Aorta (tissue), 5 donors: ENCODE measurements around the gene RPTOR. TPM values are rescaled to one million over a fixed set of nuclear protein-coding genes. Genes with fewer than 3 reads are reported as not detected.

Experiments
- ATAC-seq: fragments of 200-7000 bp; cut with Tn5 transposase; one replicate; pipeline ENCODE4 v1.9.1; 2022; ENCODE audit warnings: moderate library complexity; ENCODE audit not compliant: low FRiP score
- DNase-seq, 2 donors: peaks; one replicate each; pipeline ENCODE4 v3.0.0-alpha.2; 2020
- H3K27ac ChIP-seq, 2 donors: one replicate each; pipeline ENCODE4 v1.5.1; 2013; ENCODE audit warnings: low read length in 2 of 2, mild to moderate bottlenecking in 2 of 2, moderate library complexity in 2 of 2, control low read depth in 1 of 2, inconsistent platforms in 1 of 2, low read depth in 1 of 2
- H3K27me3 ChIP-seq, 2 donors: one replicate each; pipeline ENCODE4 v1.6.1; 2013; ENCODE audit warnings: control low read depth in 1 of 2, low read length in 1 of 2, mild to moderate bottlenecking in 1 of 2, moderate library complexity in 1 of 2; ENCODE audit not compliant: insufficient read depth in 2 of 2, control insufficient read depth in 1 of 2
- H3K36me3 ChIP-seq, 2 donors: one replicate each; pipeline ENCODE4 v1.6.1; 2013; ENCODE audit warnings: control low read depth in 1 of 2, low read length in 1 of 2, mild to moderate bottlenecking in 1 of 2; ENCODE audit not compliant: insufficient read depth in 2 of 2, control insufficient read depth in 1 of 2
- H3K4me1 ChIP-seq, 2 donors: one replicate each; pipeline ENCODE4 v1.6.1; 2013; ENCODE audit warnings: low read length in 2 of 2, control low read depth in 1 of 2, mild to moderate bottlenecking in 1 of 2, moderate library complexity in 1 of 2; ENCODE audit not compliant: insufficient read depth in 2 of 2, control insufficient read depth in 1 of 2
- H3K4me3 ChIP-seq, 2 donors: one replicate each; pipeline ENCODE4 v1.5.1; 2013; ENCODE audit warnings: low read length in 2 of 2, control low read depth in 1 of 2, mild to moderate bottlenecking in 1 of 2
- H3K9me3 ChIP-seq: one replicate; pipeline ENCODE4 v1.6.1; 2013; ENCODE audit warnings: mild to moderate bottlenecking, low read length; ENCODE audit not compliant: control insufficient read depth
- WGBS, 2 donors: extraction: QIAGEN DNeasy Blood & Tissue Kit; methylation state at CpG; one replicate each; pipeline ENCODE4 v1.1.7; 2013; 5-methylcytosine and 5-hydroxymethylcytosine counted together
- intact Hi-C, 2 donors: fragments of 100-400 bp; cut with DNase I; formaldehyde crosslinking; loops; one replicate each; pipeline versions ENCODE4 v1.14.2 to v1.15.0; 2022
- polyA plus RNA-seq, 2 donors: library from polyadenylated mRNA; stranded (reverse); fragments of 200-250 nt; gene quantifications; one replicate each; pipeline ENCODE4 v1.2.3, GENCODE V29; 2013
- total RNA-seq, 2 donors: library from RNA; stranded (reverse); fragmentation: NEBNext Ultra II Directional; extraction: Animal tissue kit (Norgen Biotek cat#: 25700); gene quantifications; one replicate each; pipeline ENCODE4 v1.2.1, GENCODE V29; 2021
- donor health status: healthy with polysubstance abuse.
- donor health status: Bipolar disorder and iron deficiency.
- donor health status: DM: no; HTN: no; CAD: no.
- donor health status: DM: no; HTN: no; CAD: no.
- donor health status: DM: yes; HTN: yes; CAD: no.

The RPTOR gene
- total and polyA plus RNA-seq, 4 donors = 2.1 to 31.4 (median 18.6) TPM

DNA sequence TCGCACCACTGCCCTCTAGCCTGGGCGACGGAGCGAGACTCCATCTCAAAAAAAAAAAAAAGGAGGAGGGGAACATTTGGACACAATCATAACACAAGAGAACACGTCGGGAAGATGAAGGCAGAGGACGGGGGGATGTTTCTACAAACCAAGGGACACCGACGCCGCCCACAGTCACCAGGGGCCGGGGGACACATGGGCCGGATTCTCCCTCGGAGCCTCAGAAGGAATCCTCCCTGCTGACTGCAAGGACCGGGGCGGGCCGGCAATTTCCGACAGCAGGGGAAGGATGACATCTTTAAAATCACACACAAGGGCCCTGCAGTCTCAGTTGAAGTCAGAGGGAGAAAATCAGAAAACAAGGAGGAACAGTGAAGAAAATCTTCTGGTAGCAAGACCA, 438.9 kb downstream of the RPTOR start:
- no peak for ATAC-seq
- Histone ChIP-seq H3K27ac (no peak overlapping the region), H3K9me3 (no peaks in the 10 kb centered on the region), H3K4me3 (no peak overlapping the region), H3K4me1 (no peaks in the 10 kb centered on the region), H3K36me3 (no peaks in the 10 kb centered on the region), H3K27me3 (no peaks in the 10 kb centered on the region)
- DNase-seq = no peak
- intact Hi-C loops = loop anchor here (5.0 to 10.0 kb wide), 3 partner anchors 116 to 556 kb away; no protein-coding TSS in a partner anchor
- WGBS, 2 donors = 88 to 90% methylated on average over 17 of the region's 17 CpGs

DNA sequence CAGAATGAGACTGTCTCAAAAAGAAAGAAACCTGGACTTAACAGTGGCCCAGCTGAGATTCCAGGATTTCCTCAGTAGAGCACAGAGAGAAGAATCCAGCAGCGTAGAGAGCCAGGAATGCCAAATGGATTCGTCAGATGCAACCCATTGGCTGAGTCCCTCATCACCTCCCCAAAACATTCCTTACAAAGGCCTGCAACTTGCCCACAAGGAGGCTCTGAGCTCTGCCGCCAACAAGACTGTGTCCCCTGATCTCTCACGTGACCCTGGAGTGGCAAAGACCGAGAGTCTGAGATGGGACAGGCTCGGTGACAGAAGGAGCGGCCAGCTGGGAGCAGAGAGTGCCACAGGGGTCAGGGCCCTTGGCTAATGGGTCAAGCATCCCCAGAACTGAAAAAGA, 440.1 kb downstream of the RPTOR start:
- intact Hi-C loops = loop anchor here (5.0 to 10.0 kb wide), 3 partner anchors 117 to 557 kb away; no protein-coding TSS in a partner anchor

DNA sequence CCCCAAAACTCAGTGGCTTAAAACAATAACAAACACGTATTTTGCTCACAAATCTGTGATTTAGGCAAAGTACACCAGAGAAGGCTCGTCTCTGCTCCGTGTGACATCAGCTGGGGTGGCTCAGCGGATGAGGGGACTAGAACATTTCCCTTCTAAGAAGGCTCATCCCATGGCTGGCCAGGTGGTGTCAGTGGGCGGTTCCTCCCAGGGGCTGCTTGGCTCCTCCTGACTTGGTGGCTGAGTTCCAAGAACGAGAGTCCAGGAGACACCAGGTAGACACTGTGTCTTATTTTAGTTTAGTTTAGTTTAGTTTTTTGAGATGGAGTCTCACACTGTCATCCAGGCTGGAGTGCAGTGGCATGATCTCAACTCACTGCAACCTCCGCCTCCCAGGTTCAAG, 441.4 kb downstream of the RPTOR start:
- Histone ChIP-seq H3K27ac (no peak overlapping the region), H3K4me1 (no peaks in the 10 kb centered on the region), H3K36me3 (no peaks in the 10 kb centered on the region), H3K4me3 (no peak overlapping the region), H3K27me3 (no peaks in the 10 kb centered on the region), H3K9me3 (no peaks in the 10 kb centered on the region)
- intact Hi-C loops = loop anchor here in 1 of 2 donors (10.0 kb wide), 1 partner anchor 411 kb away; no protein-coding TSS in a partner anchor
- WGBS, 2 donors = 87 to 90% methylated on average over 7 of the region's 7 CpGs
- ATAC-seq (no peak), DNase-seq (no peak)

More for the DNA sequence above, 440.1 kb downstream of the RPTOR start:
- peak; percentile 55 for ATAC-seq
- H3K9me3 ChIP-seq = no peaks in the 10 kb centered on the region
- no peak for DNase-seq
- no peak overlapping the region for H3K4me3 ChIP-seq
- H3K36me3 ChIP-seq = no peaks in the 10 kb centered on the region
- WGBS, 2 donors = 42 to 48% methylated on average over 7 of the region's 7 CpGs
- no peak overlapping the region for H3K27ac ChIP-seq
- no peaks in the 10 kb centered on the region for H3K27me3 ChIP-seq
- no peaks in the 10 kb centered on the region for H3K4me1 ChIP-seq

DNA sequence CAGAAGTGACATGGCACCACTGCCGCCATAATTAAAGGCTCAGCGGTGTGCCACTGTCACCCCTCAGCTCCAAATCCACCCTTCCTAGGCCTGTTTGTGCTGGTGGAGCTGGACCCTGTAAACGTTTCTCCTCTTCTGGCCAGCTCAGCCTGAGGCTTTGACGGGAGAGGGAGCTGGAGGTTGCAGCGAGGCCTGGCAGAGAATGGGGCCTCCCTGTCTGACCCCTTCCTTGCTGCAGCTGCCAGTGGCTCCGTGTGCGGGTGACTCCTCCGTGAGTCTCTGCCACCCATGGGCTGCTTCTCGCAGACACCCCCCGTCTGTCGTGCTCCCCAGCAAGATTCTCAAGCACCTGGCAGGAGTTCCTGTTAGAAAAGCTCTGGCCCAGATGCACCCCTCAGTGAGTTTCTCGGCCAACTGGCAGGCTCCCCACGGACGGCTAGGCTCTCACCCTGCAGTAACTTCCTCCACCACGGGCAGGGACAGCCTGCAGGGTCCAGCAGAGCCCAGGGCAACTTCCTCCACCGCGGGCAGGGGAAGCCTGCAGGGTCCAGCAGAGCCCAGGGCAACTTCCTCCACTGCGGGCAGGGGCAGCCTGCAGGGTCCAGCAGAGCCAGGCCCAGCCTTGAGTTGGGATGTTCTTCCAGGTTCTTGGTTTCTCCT, 442.3 kb downstream of the RPTOR start:
- no peak overlapping the region for H3K27ac ChIP-seq
- no peak overlapping the region for H3K4me3 ChIP-seq
- peak in 1 of 2 donors; percentile 79 for DNase-seq
- no peak for ATAC-seq
- 46 to 50% methylated on average over 17 to 18 of the region's 18 CpGs for WGBS, 2 donors
- no peaks in the 10 kb centered on the region for H3K27me3 ChIP-seq
- H3K36me3 ChIP-seq = no peaks in the 10 kb centered on the region
- H3K9me3 ChIP-seq = no peaks in the 10 kb centered on the region
- no peaks in the 10 kb centered on the region for H3K4me1 ChIP-seq
- intact Hi-C loops = loop anchor here in 1 of 2 donors (10.0 kb wide), 1 partner anchor 412 kb away; no protein-coding TSS in a partner anchor

DNA sequence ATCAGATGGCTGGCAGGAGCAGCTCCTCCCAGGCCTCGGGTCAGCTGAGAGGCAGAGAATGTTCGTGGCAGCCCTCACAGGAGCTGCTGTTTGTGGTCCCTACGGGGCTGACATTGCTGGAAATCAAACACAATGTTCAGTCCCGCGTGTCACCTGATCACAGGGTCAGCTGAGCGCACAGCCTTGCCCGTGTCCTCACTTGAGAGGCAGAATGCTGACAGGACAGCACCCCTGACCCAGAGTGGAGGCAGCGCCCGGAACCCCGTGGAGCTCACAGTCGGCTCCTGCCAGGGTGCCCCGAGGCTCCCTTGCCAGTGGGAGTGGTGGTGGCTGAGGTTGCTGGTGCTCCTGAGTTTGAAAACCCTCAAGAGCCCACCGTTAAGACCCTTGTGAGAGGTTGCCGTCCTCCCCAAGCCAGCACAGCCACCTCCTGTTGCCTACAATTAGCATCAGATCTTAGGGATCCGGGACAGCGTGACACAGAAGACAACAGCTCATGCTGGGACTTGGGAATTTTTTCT, 443.4 kb downstream of the RPTOR start:
- intact Hi-C loops = loop anchor here in 1 of 2 donors (10.0 kb wide), 1 partner anchor 413 kb away; no protein-coding TSS in a partner anchor
- no peak for DNase-seq
- Histone ChIP-seq H3K36me3 (no peaks in the 10 kb centered on the region), H3K27me3 (no peaks in the 10 kb centered on the region), H3K27ac (no peak overlapping the region), H3K4me3 (no peak overlapping the region), H3K9me3 (no peaks in the 10 kb centered on the region), H3K4me1 (no peaks in the 10 kb centered on the region)
- no peak for ATAC-seq
- 74 to 78% methylated on average over 16 of the region's 16 CpGs for WGBS, 2 donors

DNA sequence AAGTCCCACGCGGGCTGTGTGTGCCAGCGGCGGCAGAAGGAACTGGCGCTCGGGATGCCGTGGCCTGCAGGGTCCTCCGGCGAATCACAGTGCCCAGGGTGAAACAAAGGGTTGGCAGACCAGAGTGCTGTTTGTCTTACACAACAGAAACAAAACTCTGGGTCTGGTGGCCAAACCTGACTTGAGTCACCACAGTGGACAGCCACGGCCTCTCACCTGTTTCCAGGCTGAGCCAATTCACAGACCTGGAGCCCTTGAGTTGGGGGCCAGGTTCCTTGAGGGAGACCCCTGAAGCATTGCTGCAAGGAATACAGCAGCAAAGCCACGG, 444.9 kb downstream of the RPTOR start:
- H3K9me3 ChIP-seq = no peaks in the 10 kb centered on the region
- no peak overlapping the region for H3K27ac ChIP-seq
- H3K27me3 ChIP-seq = no peaks in the 10 kb centered on the region
- DNase-seq = no peak
- 71% methylated on average over 11 of the region's 11 CpGs for WGBS, 2 donors
- no peak for ATAC-seq
- no peaks in the 10 kb centered on the region for H3K4me1 ChIP-seq
- no peaks in the 10 kb centered on the region for H3K36me3 ChIP-seq
- intact Hi-C loops = loop anchor here in 1 of 2 donors (1.0 to 10.0 kb wide), 2 partner anchors 112 to 415 kb away; no protein-coding TSS in a partner anchor
- no peak overlapping the region for H3K4me3 ChIP-seq

DNA sequence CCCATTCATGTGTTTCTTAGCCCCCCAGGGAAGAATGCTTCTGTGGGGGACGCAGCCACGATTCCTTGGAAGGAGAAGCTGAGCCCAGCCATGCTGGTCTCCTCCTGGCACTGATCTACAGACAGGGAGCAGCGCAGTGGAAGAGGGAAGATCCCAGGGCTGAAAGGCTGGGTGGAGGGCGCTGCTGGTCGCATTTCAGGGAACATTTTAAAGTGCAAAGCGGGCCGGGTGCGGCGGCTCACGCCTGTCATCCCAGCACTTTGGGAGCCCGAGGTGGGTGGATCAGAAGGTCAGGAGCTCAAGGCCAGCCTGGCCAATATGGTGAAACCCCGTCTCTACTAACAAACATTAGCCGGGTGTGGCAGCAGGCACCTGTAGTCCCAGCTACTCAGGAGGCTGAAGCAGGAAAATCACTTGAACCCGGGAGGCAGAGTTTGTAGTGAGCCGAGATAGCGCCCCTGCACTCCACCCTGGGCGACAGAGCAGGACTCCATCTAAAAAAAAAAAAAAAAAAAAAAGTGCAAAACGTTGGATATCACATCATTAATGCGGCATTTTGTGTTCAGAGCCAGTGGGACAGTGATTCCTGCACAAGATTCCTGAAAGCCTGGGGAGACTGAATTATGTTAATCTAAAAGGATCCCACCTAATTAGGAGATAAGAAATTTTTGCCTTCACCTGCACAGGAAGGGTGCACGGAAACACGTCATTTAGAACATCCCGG, 446.4 kb downstream of the RPTOR start:
- H3K27me3 ChIP-seq = no peaks in the 10 kb centered on the region
- no peaks in the 10 kb centered on the region for H3K4me1 ChIP-seq
- intact Hi-C loops = loop anchor here (2.0 to 5.0 kb wide), 2 partner anchors 41 to 110 kb away; no protein-coding TSS in a partner anchor
- ATAC-seq (no peak), DNase-seq (no peak)
- peak overlapping the region; percentile 94 for H3K4me3 ChIP-seq
- H3K9me3 ChIP-seq = no peaks in the 10 kb centered on the region
- H3K27ac ChIP-seq = no peak overlapping the region
- H3K36me3 ChIP-seq = peaks cover 0 to 2% of the 10 kb centered on the region in 2 donors
- WGBS, 2 donors = 45 to 47% methylated on average over 22 of the region's 22 CpGs

DNA sequence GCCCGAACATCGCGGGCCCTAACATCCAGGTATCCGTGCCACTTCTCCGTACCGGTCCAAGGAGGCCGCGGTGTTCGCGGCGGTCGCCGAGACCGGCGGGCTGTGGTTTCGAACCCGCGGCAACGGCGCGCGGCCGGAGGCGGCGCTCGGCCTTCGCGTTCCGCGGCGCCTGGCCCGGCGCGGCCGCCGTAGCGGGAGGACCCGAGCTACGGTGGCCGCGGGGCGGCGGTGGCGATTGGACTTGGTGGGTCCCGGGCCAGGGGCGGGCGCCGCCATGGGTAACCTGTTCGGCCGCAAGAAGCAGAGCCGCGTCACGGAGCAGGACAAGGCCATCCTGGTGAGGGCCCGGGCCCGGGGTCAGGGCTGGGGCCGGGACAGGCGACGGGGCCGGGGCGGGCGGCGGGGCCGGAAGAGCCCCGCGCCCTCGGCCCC, 447.0 kb downstream of the RPTOR start, which contains the start of gene CHMP6:
CHMP6 (plus strand) TSS at position 197 of the 432 bp plus-strand sequence; CDS start at position 275, 78 bp downstream.
- DNase-seq = peak; percentile 87 to 93
- 0 to 1% methylated on average over 54 to 66 of the region's 66 CpGs for WGBS, 2 donors
- no peak within 1 kb of the TSS for H3K27ac ChIP-seq

More for the DNA sequence above, 447.0 kb downstream of the RPTOR start, which contains the start of gene CHMP6:
- H3K4me3 ChIP-seq = peak within 1 kb of the TSS; percentile 94
- H3K27me3 ChIP-seq = no peaks in the 10 kb centered on the region
- ATAC-seq = peak; percentile 82
- peaks cover 0 to 2% of the 10 kb centered on the region in 2 donors for H3K36me3 ChIP-seq
- no peaks in the 10 kb centered on the region for H3K4me1 ChIP-seq
- intact Hi-C loops = loop anchor here (2.0 to 5.0 kb wide), 2 partner anchors 41 to 109 kb away; no protein-coding TSS in a partner anchor
- H3K9me3 ChIP-seq = no peaks in the 10 kb centered on the region
